Type B pancreatic cell (in vitro differentiated cells): ENCODE results near the gene RUNX1. TPM values are rescaled to one million over a fixed set of nuclear protein-coding genes. Genes with fewer than 3 reads are reported as not detected.
A peak's percentile ranks its signal among the peaks of the same experiment; 100 is the strongest.

Experiments
- DNase-seq: peaks from one replicate; pipeline ENCODE4 v3.0.0; 2021; ENCODE audit warnings: mixed read lengths; ENCODE audit not compliant: unreplicated experiment; ENCODE audit errors: extremely low spot score
- H3K27ac Mint-ChIP-seq: 2 replicates; pipeline ENCODE4 v1.8.0; 2021; ENCODE audit warnings: mild to moderate bottlenecking, mixed read lengths
- H3K27me3 Mint-ChIP-seq: 2 replicates; pipeline ENCODE4 v1.8.0; 2021; ENCODE audit warnings: mixed read lengths
- H3K36me3 Mint-ChIP-seq: 2 replicates; pipeline ENCODE4 v1.8.0; 2021; ENCODE audit warnings: mixed read lengths
- H3K4me1 Mint-ChIP-seq: one replicate; pipeline ENCODE4 v1.8.0; 2021; ENCODE audit warnings: mixed read lengths; ENCODE audit not compliant: unreplicated experiment
- H3K4me3 Mint-ChIP-seq: 2 replicates; pipeline ENCODE4 v1.8.0; 2021; ENCODE audit warnings: mild to moderate bottlenecking, mixed read lengths
- H3K9me3 Mint-ChIP-seq: 2 replicates; pipeline ENCODE4 v1.8.0; 2021; ENCODE audit warnings: mixed read lengths
- total RNA-seq: library from RNA; stranded (reverse); gene quantifications from 2 replicates; pipeline ENCODE4 v1.2.1, GENCODE V29; 2021; ENCODE audit warnings: low replicate concordance
- TF ChIP-seq, protein P1 (sequence below): fragments of 200-600 bp; sonication (generic); conservative IDR thresholded peaks from 2 replicates; pipeline ENCODE4 v1.5.0; 2021; ENCODE audit warnings: antibody characterized with exemption, mild to moderate bottlenecking

The RUNX1 gene
- total RNA-seq, 1 donor from 2014 or later: 11.9 TPM

DNA sequence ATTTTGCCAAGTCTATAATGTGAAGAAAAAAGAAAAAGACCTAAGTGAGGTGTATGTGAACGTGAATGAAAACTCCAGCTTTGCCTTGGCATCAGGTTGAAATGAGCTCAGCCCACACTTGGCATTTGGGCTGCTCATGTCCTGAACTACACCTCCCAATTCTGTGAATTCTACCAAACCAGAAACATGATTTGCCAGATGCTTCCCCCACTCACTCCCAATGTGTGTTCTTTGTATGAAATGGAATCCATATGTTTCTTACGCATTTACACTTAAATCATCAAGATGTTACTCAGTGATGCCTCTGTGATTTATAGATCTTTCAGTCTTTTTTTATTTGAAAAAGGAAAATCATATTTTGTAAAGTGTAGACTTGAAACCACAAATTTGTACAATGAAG lies 32.8 kb upstream of the RUNX1 start:
- Mint-ChIP-seq H3K27me3 (no peaks in the 10 kb centered on the region), H3K4me1 (no peaks in the 10 kb centered on the region)

DNA sequence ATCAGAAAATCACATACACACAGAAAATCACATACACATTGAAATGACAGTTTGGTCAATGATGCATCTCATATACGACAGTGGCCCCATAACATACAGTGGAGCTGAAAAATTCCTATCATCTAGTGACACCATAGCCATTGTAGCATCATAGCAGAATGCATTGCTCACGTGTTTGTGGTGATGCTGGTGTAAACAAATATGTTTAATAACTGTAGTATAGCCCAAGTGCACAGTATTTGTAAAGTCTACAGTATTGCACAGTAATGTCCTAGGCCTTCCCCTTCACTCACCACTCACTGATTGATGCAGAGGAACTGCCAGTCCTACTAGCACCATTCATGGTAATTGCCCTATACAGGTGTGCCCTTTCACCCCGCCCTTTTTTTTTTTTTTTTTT lies 30.1 kb upstream of the RUNX1 start:
- TF ChIP-seq, protein P1, sequence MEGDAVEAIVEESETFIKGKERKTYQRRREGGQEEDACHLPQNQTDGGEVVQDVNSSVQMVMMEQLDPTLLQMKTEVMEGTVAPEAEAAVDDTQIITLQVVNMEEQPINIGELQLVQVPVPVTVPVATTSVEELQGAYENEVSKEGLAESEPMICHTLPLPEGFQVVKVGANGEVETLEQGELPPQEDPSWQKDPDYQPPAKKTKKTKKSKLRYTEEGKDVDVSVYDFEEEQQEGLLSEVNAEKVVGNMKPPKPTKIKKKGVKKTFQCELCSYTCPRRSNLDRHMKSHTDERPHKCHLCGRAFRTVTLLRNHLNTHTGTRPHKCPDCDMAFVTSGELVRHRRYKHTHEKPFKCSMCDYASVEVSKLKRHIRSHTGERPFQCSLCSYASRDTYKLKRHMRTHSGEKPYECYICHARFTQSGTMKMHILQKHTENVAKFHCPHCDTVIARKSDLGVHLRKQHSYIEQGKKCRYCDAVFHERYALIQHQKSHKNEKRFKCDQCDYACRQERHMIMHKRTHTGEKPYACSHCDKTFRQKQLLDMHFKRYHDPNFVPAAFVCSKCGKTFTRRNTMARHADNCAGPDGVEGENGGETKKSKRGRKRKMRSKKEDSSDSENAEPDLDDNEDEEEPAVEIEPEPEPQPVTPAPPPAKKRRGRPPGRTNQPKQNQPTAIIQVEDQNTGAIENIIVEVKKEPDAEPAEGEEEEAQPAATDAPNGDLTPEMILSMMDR: no peak
- peaks cover 6% of the 10 kb centered on the region for H3K9me3 Mint-ChIP-seq
- no peak overlapping the region for H3K27ac Mint-ChIP-seq
- H3K27me3 Mint-ChIP-seq: no peaks in the 10 kb centered on the region
- no peak overlapping the region for H3K4me3 Mint-ChIP-seq
- peaks cover 3% of the 10 kb centered on the region for H3K36me3 Mint-ChIP-seq
- DNase-seq: no peak
- H3K4me1 Mint-ChIP-seq: no peaks in the 10 kb centered on the region

More for the DNA sequence above, 32.8 kb upstream of the RUNX1 start:
- TF ChIP-seq, protein P1: no peak
- no peak for DNase-seq
- Mint-ChIP-seq H3K36me3 (peaks cover 3% of the 10 kb centered on the region), H3K9me3 (peaks cover 6% of the 10 kb centered on the region), H3K4me3 (no peak overlapping the region), H3K27ac (no peak overlapping the region)

DNA sequence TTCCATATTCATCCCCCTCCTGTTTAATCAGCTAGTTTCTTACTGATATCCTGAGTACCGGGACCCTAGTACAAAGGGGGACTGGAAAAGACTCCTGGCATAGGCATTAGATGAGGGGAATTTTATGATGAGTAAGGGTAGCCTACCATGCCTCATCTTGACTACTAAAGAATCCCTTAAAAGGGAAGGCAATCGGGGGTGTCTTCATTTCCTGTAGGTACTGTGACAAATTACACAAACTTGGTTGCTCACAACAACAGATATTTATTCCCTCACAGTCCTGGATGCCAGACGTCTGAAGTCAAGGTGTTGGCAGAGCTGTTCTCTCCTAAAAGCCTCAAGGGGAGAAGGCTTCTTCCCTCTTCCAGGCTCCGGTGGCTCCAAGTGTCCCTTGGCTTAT lies 28.9 kb upstream of the RUNX1 start:
- Mint-ChIP-seq H3K9me3 (no peaks in the 10 kb centered on the region), H3K4me3 (no peak overlapping the region), H3K4me1 (peaks cover 3% of the 10 kb centered on the region), H3K36me3 (no peaks in the 10 kb centered on the region), H3K27ac (no peak overlapping the region), H3K27me3 (peaks cover 3% of the 10 kb centered on the region)
- no peak for DNase-seq
- TF ChIP-seq, protein P1: no peak

DNA sequence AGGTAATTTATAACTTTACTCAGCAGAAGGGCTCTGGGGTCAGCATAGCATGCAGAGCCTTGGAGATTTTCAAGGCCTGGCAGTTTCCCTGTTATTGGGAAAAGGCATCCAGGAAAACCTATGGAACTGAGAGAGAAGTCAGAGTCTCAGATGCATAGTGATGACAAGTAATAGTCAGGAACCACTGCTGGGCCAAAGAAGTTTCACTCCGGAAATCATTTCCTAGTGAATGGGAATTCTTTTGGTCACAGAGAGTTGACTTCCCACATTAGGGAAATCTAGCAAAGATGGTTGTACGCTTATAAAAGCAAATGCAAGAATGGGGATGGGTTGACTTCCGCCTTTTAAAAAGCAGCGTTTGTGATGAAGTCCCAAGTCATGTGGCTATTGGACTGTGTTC lies 28.4 kb upstream of the RUNX1 start:
- no peak for DNase-seq
- Mint-ChIP-seq H3K9me3 (no peaks in the 10 kb centered on the region), H3K27ac (no peak overlapping the region), H3K4me1 (peaks cover 8% of the 10 kb centered on the region), H3K4me3 (no peak overlapping the region), H3K36me3 (no peaks in the 10 kb centered on the region), H3K27me3 (peaks cover 3% of the 10 kb centered on the region)
- TF ChIP-seq, protein P1: no peak

DNA sequence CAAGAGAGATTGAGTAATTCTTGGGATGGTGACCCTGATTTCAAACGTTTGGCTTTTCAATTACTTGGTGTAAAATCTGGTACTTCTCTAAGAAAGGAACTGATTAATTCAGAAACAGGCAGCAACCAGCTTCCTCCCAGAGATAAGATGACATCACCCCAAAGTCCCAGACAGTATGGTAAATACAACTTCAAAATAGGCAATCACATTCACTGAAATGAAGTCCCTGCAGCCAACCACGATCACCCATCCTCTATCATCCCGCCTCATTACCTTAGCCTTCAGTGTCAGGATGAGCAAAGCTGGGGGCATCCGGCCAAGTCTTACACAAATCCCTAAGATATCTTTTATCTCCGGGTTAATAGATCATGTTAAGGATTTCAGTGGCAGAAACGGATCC lies 26.4 kb upstream of the RUNX1 start:
- Mint-ChIP-seq H3K27me3 (peaks cover 3% of the 10 kb centered on the region), H3K4me3 (no peak overlapping the region), H3K36me3 (no peaks in the 10 kb centered on the region), H3K4me1 (peaks cover 9% of the 10 kb centered on the region), H3K27ac (no peak overlapping the region), H3K9me3 (no peaks in the 10 kb centered on the region)
- TF ChIP-seq, protein P1: no peak
- no peak for DNase-seq

DNA sequence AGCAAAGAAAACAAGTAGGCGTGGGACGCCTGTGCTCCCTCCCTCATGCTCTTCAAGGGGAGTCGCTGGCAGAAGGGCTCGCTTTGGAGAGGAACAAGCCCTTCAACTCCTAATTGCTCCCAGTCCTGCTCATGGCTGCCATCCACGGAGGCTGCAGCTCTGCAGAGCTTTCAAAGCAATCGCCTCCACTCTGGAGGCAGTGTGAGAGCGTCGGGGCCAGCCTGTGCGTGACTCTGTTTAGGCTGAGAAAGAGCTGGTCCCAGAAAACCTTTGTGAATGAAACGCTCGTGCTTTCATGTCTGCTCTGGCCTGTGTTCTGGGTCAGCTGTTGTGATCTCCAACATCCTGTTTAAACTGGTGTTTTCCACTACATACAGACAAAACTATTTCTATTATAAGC lies 23.9 kb upstream of the RUNX1 start:
- no peak for DNase-seq
- Mint-ChIP-seq H3K36me3 (no peaks in the 10 kb centered on the region), H3K27ac (peak overlapping the region; percentile 11), H3K4me3 (no peak overlapping the region), H3K27me3 (peaks cover 3% of the 10 kb centered on the region), H3K9me3 (no peaks in the 10 kb centered on the region), H3K4me1 (peaks cover 9% of the 10 kb centered on the region)
- TF ChIP-seq, protein P1: no peak
